HCT116 (cell line): ENCODE data around the gene NEDD4L. TPM values are rescaled to one million over a fixed set of nuclear protein-coding genes. Genes with fewer than 3 reads are reported as not detected.

Experiments
- ATAC-seq: fragments of 200-7000 bp; cut with Tn5 transposase; 2 replicates; pipeline ENCODE4 v1.9.1; 2020; ENCODE audit warnings: mild to moderate bottlenecking, moderate library complexity
- BruUV-seq: library from RNA; stranded (reverse); fragments of 400-500 nt; replicated peaks from 2 replicates; lab custom pipeline; 2021; lab: Mats Ljungman, UMichigan
- CTCF ChIA-PET: fragments of 300-600 bp; sonication (Branson Sonifier 250); formaldehyde crosslinking; loops from one replicate; lab custom pipeline; 2021; ENCODE audit warnings: antibody characterized with exemption; lab: Charles Lee
- POLR2A ChIA-PET: fragments of 300-600, 350-600 bp; sonication (Branson Sonifier 250); formaldehyde crosslinking; loops from one replicate; lab custom pipeline; 2021; ENCODE audit warnings: antibody characterized with exemption; lab: Charles Lee
- RAD21 ChIA-PET, 2 experiments: fragments of 300-600 bp; sonication (Branson Sonifier 250); formaldehyde crosslinking; loops; one replicate each; lab custom pipeline; 2023; ENCODE audit warnings: low total read pairs in 2 of 2; ENCODE audit not compliant: uncharacterized antibody in 2 of 2, unreplicated experiment in 2 of 2, low non-redundant PET in 1 of 2; lab: Charles Lee
- DNase-seq: peaks from one replicate; pipeline ENCODE4 v3.0.0-alpha.2; 2010; ENCODE audit warnings: low read depth, low spot score
- H2AFZ ChIP-seq: fragments of 200-600 bp; shearing (Covaris generic), sonication (generic); 2 replicates; pipeline ENCODE4 v1.6.1; 2017; ENCODE audit warnings: low read depth, mixed run types, mixed read lengths, antibody characterized with exemption, low read length; ENCODE audit not compliant: poor library complexity, severe bottlenecking
- H3K27ac ChIP-seq: 2 replicates; pipeline ENCODE4 v1.5.1; 2012; ENCODE audit warnings: low read depth, low read length
- H3K27me3 ChIP-seq: fragments of 200-600 bp; sonication (generic); 2 replicates; pipeline ENCODE4 v1.6.1; 2016; ENCODE audit warnings: mixed run types, low read length, mixed read lengths; ENCODE audit not compliant: insufficient read depth
- H3K36me3 ChIP-seq, 2 experiments: fragments of 200-500 bp in 1 of 2; fragments of 200-600 bp in 1 of 2; sonication (Bioruptor generic) in 1 of 2; sonication (generic) in 1 of 2; 2 replicates each; pipeline versions ENCODE4 v1.5.1 to v1.6.1; 2014 to 2016; ENCODE audit warnings: low read length in 2 of 2, inconsistent platforms in 1 of 2, mixed read lengths in 1 of 2, mixed run types in 1 of 2; ENCODE audit not compliant: insufficient read depth in 2 of 2, control insufficient read depth in 1 of 2
- H3K4me1 ChIP-seq, 2 experiments: fragments of 200-600 bp in 1 of 2; sonication (generic) in 1 of 2; 2 replicates each; pipeline versions ENCODE4 v1.5.1 to v1.6.1; 2012 to 2017; ENCODE audit warnings: low read length in 2 of 2, inconsistent platforms in 1 of 2, mild to moderate bottlenecking in 1 of 2, mixed read lengths in 1 of 2, mixed run types in 1 of 2, moderate library complexity in 1 of 2; ENCODE audit not compliant: insufficient read depth in 2 of 2, control insufficient read depth in 1 of 2
- H3K4me2 ChIP-seq: fragments of 200-600 bp; sonication (generic); 2 replicates; pipeline ENCODE4 v1.6.1; 2017; ENCODE audit warnings: mixed run types, low read length, mixed read lengths
- H3K4me3 ChIP-seq, 2 experiments: fragments of 200-600 bp in 1 of 2; sonication (generic) in 1 of 2; replicated peaks in 1 of 2; 2 replicates each; pipeline ENCODE4 v1.5.1; 2011 to 2016; ENCODE audit warnings: low read length in 2 of 2, control low read depth in 1 of 2, low read depth in 1 of 2, mild to moderate bottlenecking in 1 of 2, mixed read lengths in 1 of 2, mixed run types in 1 of 2
- H3K79me2 ChIP-seq: fragments of 200-600 bp; sonication (generic); 2 replicates; pipeline ENCODE4 v1.6.1; 2017; ENCODE audit warnings: mild to moderate bottlenecking, mixed run types, low read length, moderate library complexity, mixed read lengths; ENCODE audit not compliant: insufficient read depth
- H3K9ac ChIP-seq: fragments of 200-600 bp; sonication (generic); 2 replicates; pipeline ENCODE4 v1.6.1; 2016; ENCODE audit warnings: low read length, mixed read lengths
- H3K9me2 ChIP-seq: fragments of 200-600 bp; sonication (generic), shearing (Covaris generic); 2 replicates; pipeline ENCODE4 v1.6.1; 2017; ENCODE audit warnings: mixed run types, mild to moderate bottlenecking, moderate library complexity; ENCODE audit not compliant: insufficient read depth
- H3K9me3 ChIP-seq, 2 experiments: fragments of 200-500 bp in 1 of 2; fragments of 200-600 bp in 1 of 2; sonication (Bioruptor generic) in 1 of 2; sonication (generic) in 1 of 2; 2 replicates each; pipeline ENCODE4 v1.6.1; 2014 to 2017; ENCODE audit warnings: low read length in 2 of 2, mixed read lengths in 2 of 2, inconsistent platforms in 1 of 2, low read depth in 1 of 2, mild to moderate bottlenecking in 1 of 2, mixed run types in 1 of 2, moderate library complexity in 1 of 2; ENCODE audit not compliant: control insufficient read depth in 1 of 2, insufficient read depth in 1 of 2
- H4K20me1 ChIP-seq: fragments of 200-600 bp; sonication (generic), shearing (Covaris generic); 2 replicates; pipeline ENCODE4 v1.6.1; 2017; ENCODE audit warnings: mixed run types, mild to moderate bottlenecking, moderate library complexity; ENCODE audit not compliant: insufficient read depth
- ELF1 ChIP-seq: IDR thresholded peaks from 2 replicates; pipeline ENCODE4 v1.6.1; 2012; ENCODE audit warnings: low read depth, borderline replicate concordance
- FOSL1 ChIP-seq: IDR thresholded peaks from 2 replicates; pipeline ENCODE4 v1.6.1; 2012; ENCODE audit warnings: low read depth
- POLR2AphosphoS5 ChIP-seq: IDR thresholded peaks from 2 replicates; pipeline ENCODE4 v1.6.1; 2011; ENCODE audit warnings: mild to moderate bottlenecking, low read depth, low read length, moderate library complexity
- REST ChIP-seq: IDR thresholded peaks from 2 replicates; pipeline ENCODE4 v1.6.1; 2012; ENCODE audit warnings: low read depth
- SIN3A ChIP-seq: IDR thresholded peaks from 2 replicates; pipeline ENCODE4 v1.6.1; 2012; ENCODE audit warnings: low read depth
- intact Hi-C: fragments of 100-400 bp; cut with micrococcal nuclease; formaldehyde crosslinking; loops from 2 replicates; pipeline ENCODE4 v1.10.0; 2022
- total RNA-seq: library from RNA; stranded (reverse); gene quantifications from one replicate; pipeline ENCODE4 v1.2.1, GENCODE V29; 2021; ENCODE audit not compliant: unreplicated experiment

Gene NEDD4L
- total RNA-seq, 1 experiment from 2014 or later: 41.5 TPM

GRCh38 chr18:58221060-58221725, 177.2 kb downstream of the NEDD4L start (continued):
- TF ChIP-seq POLR2AphosphoS5: peak; percentile 62
- TF ChIP-seq FOSL1: peak; percentile 50
- TF ChIP-seq ELF1: no peak

- Histone ChIP-seq H3K4me2 (peak overlapping the region; percentile 83), H3K9me2 (no peaks in the 10 kb centered on the region), H2AFZ (no peak overlapping the region), H3K36me3 (no peaks in the 10 kb centered on the region), H3K4me3 (no peak overlapping the region; a peak in 1 of 4 replicates), H3K79me2 (peaks cover 22% of the 10 kb centered on the region), H3K9ac (peak overlapping the region; percentile 62), H3K27me3 (no peaks in the 10 kb centered on the region), H3K4me1 (peaks cover 46 to 63% of the 10 kb centered on the region in 2 experiments), H3K9me3 (no peaks in the 10 kb centered on the region), H4K20me1 (no peaks in the 10 kb centered on the region), H3K27ac (peak overlapping the region; percentile 58; the same call in 1 of the 2 replicates)
- POLR2A ChIA-PET: interaction anchor here (1.0 kb wide), 1 partner anchor 28 kb away, joined by 3 read pairs; no protein-coding TSS in a partner anchor
- ATAC-seq (no peak), DNase-seq (no peak)
- RAD21 ChIA-PET: no interaction called here
- TF ChIP-seq SIN3A (0 out of 2 replicates have a peak, but pooled peaks have one; percentile 2), REST (no peak)
- intact Hi-C loops: no loop called here
- CTCF ChIA-PET: no interaction called here
- no TSS peak for BruUV-seq
Measured at GRCh38 chr18:58222432-58223125, 178.6 kb downstream of the NEDD4L start.
